H1 (cell line): ENCODE data around the gene SATB2. TPM values are rescaled to one million over a fixed set of nuclear protein-coding genes. Genes with fewer than 3 reads are reported as not detected.

ENCODE experiments used
- BRCA1 ChIP-seq: IDR thresholded peaks from 2 replicates; pipeline ENCODE4 v1.6.1; 2012; ENCODE audit warnings: low read depth, low read length, improper control_type of control experiment
- CBX8 ChIP-seq: fragments of 300-800, 300-1000 bp; sonication (generic); IDR thresholded peaks from 2 replicates; pipeline ENCODE4 v1.7.1; 2016; ENCODE audit warnings: low read depth, low read length, borderline replicate concordance
- CEBPB ChIP-seq: IDR thresholded peaks from 2 replicates; pipeline ENCODE4 v1.6.1; 2012; ENCODE audit warnings: low read depth, low read length
- CHD1 ChIP-seq: IDR thresholded peaks from 2 replicates; pipeline ENCODE4 v1.6.1; 2012; ENCODE audit warnings: low read depth, low read length, improper control_type of control experiment
- CHD2 ChIP-seq: IDR thresholded peaks from 2 replicates; pipeline ENCODE4 v1.6.1; 2012; ENCODE audit warnings: low read length, improper control_type of control experiment
- CTBP2 ChIP-seq: IDR thresholded peaks from 2 replicates; pipeline ENCODE4 v1.7.0; 2011; ENCODE audit warnings: borderline replicate concordance, mild to moderate bottlenecking, moderate library complexity, mixed read lengths, low read length; ENCODE audit not compliant: insufficient read depth, insufficient read length
- EGR1 ChIP-seq: IDR thresholded peaks from 2 replicates; pipeline ENCODE4 v1.6.1; 2011; ENCODE audit warnings: low read depth, low read length, borderline replicate concordance
- EZH2 ChIP-seq: fragments of 200-600 bp; sonication (generic); IDR thresholded peaks from 2 replicates; pipeline ENCODE4 v1.7.1; 2012; ENCODE audit warnings: low read depth, mild to moderate bottlenecking, moderate library complexity, low read length, inconsistent platforms; ENCODE audit not compliant: severe bottlenecking
- JUN ChIP-seq: IDR thresholded peaks from 2 replicates; pipeline ENCODE4 v1.6.1; 2011; ENCODE audit warnings: low read depth, mild to moderate bottlenecking, improper control_type of control experiment, low read length
- JUND ChIP-seq: IDR thresholded peaks from 2 replicates; pipeline ENCODE4 v1.6.1; 2011; ENCODE audit warnings: mild to moderate bottlenecking, improper control_type of control experiment, low read length
- KDM5A ChIP-seq: fragments of 200-600 bp; IDR thresholded peaks from 2 replicates; pipeline ENCODE4 v1.7.1; 2012; ENCODE audit warnings: mild to moderate bottlenecking, low read length, inconsistent platforms, mixed read lengths
- PHF8 ChIP-seq: fragments of 200-600 bp; sonication (generic); conservative IDR thresholded peaks from 2 replicates; pipeline ENCODE4 v1.7.1; 2012; ENCODE audit warnings: low read depth, mild to moderate bottlenecking, inconsistent platforms, low read length, moderate library complexity
- RAD21 ChIP-seq, 2 experiments: IDR thresholded peaks in 1 of 2; conservative IDR thresholded peaks in 1 of 2; 2 replicates each; pipeline ENCODE4 v1.6.1; 2011; ENCODE audit warnings: low read depth in 2 of 2, low read length in 2 of 2, improper control_type of control experiment in 1 of 2, inconsistent platforms in 1 of 2, mild to moderate bottlenecking in 1 of 2, moderate library complexity in 1 of 2
- RNF2 ChIP-seq: fragments of 200-900, 300-1000 bp; sonication (generic); IDR thresholded peaks from 2 replicates; pipeline ENCODE4 v1.7.1; 2016; ENCODE audit warnings: borderline replicate concordance, low read depth, mild to moderate bottlenecking, antibody characterized with exemption, low read length; ENCODE audit not compliant: poor library complexity, severe bottlenecking; ENCODE audit errors: missing control alignments
- SAP30 ChIP-seq: fragments of 300-600 bp; sonication (generic); IDR thresholded peaks from 2 replicates; pipeline ENCODE4 v1.7.1; 2012; ENCODE audit warnings: low read length, moderate library complexity, mild to moderate bottlenecking, inconsistent platforms; ENCODE audit not compliant: insufficient read depth, insufficient replicate concordance
- SP1 ChIP-seq: IDR thresholded peaks from 2 replicates; pipeline ENCODE4 v1.6.1; 2011; ENCODE audit warnings: low read depth, low read length
- YY1 ChIP-seq: IDR thresholded peaks from 2 replicates; pipeline ENCODE4 v1.6.1; 2011; ENCODE audit warnings: low read depth, mild to moderate bottlenecking, low read length
- ZNF274 ChIP-seq: IDR thresholded peaks from 2 replicates; pipeline ENCODE4 v1.7.0; 2012; ENCODE audit warnings: low read length, borderline replicate concordance; ENCODE audit errors: extremely low read depth
- polyA plus RNA-seq, 7 experiments: library from polyadenylated mRNA; depleted of rRNA in 3 of 7; stranded (reverse) in 5 of 7; unstranded in 2 of 7; fragments of >200 nt in 5 of 7; fragments of 200-250 nt in 2 of 7; gene quantifications; 1 replicate in 5 of 7; 2 replicates in 1 of 7; 4 replicates in 1 of 7; pipeline versions ENCODE4 v1.2.1 to v1.2.3, GENCODE V29; 2011 to 2013; ENCODE audit warnings: missing spikeins in 2 of 7, mixed read lengths in 2 of 7
- total RNA-seq: library from RNA; stranded (reverse); fragmentation: NEBNext Ultra II Directional; extraction: Animal tissue kit (Norgen Biotek cat#: 25700); gene quantifications from 2 replicates; pipeline ENCODE4 v1.2.1, GENCODE V29; 2021
- TF ChIP-seq, protein P1 (sequence below): IDR thresholded peaks from 2 replicates; pipeline ENCODE4 v1.6.1; 2012; ENCODE audit warnings: inconsistent platforms

SATB2 gene
- total and polyA plus RNA-seq, 2 of the 8 experiments (the other 6 are each of a cell fraction or from before 2014, with no cell fraction given) = 1.3 to 5.7 TPM

DNA sequence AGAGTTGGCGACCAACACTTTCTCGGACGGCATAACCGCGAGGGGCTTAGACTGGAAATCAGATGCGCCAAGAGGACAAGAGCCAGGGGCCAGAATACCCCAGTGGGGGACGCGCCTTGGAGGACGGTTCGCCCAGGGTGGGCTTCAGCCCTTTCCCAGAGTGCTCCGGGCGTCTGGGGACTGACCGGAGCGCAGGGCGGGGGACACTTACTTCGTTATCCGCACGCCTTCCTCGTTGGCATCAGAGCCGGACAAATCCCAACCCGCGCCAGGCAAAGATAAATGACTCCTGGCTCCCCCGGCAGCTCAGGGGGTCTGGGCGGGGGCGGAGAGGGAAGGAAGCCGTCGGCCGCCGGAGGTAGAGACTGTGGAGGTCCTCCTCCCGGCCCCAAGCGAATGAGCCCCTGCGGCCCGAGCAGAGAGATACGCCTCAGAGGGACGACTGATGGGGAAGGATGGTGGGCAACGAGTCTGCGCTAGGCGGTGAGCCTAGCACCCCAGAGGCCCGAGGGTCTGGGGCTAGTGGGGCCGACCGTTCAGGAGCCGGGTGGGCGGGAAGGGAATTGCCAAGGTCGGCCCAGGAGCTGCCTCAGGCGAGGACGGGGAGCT is 4.7 kb upstream of the SATB2 start (continued):
- TF ChIP-seq JUND (no peak), ZNF274 (no peak), RNF2 (peak; percentile 82), YY1 (no peak), CHD2 (no peak), CHD1 (no peak), BRCA1 (no peak), CTBP2 (no peak), EGR1 (peak; percentile 74; the same call in 1 of the 2 replicates), CBX8 (no peak), JUN (no peak), KDM5A (no peak), CEBPB (no peak), EZH2 (peak; percentile 91), SP1 (no peak), RAD21 (IDR thresholded peaks at IDR 0.05 in 1 of 2, conservative IDR thresholded peaks at IDR 0.05 in 1 of 2; ENCODE audit: low read depth in 2 of 2, low read length in 2 of 2) (no peak), SAP30 (no peak), PHF8 (no peak)
- TF ChIP-seq, protein P1, sequence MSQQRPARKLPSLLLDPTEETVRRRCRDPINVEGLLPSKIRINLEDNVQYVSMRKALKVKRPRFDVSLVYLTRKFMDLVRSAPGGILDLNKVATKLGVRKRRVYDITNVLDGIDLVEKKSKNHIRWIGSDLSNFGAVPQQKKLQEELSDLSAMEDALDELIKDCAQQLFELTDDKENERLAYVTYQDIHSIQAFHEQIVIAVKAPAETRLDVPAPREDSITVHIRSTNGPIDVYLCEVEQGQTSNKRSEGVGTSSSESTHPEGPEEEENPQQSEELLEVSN = peak; percentile 36
- TF ChIP-seq, all 59 proteins: peak for 8
